Bronchial epithelial cell (primary cell): ENCODE data around the gene TTLL11. TPM values are rescaled to one million over a fixed set of nuclear protein-coding genes. Genes with fewer than 3 reads are reported as not detected.
"Not testable (repeated sequence)": the region's sequence is repeated elsewhere in the genome, so short reads cannot be mapped to it uniquely, and the experiment has no call there.

Experiments
- DNase-seq: peaks from one replicate; pipeline ENCODE4 v3.0.0-alpha.2; 2010; ENCODE audit warnings: low read depth
- FAIRE-seq: peaks from 2 replicates; lab custom pipeline; 2011; peaks lifted over from hg19 to GRCh38; lab: Jason Lieb, UNC
- H3K27me3 ChIP-seq: 2 replicates; pipeline ENCODE4 v1.5.1; 2011; ENCODE audit warnings: low read length; ENCODE audit not compliant: control insufficient read depth, insufficient read depth
- H3K36me3 ChIP-seq: 2 replicates; pipeline ENCODE4 v1.5.1; 2011; ENCODE audit warnings: low read length; ENCODE audit not compliant: control insufficient read depth, insufficient read depth
- H3K4me3 ChIP-seq: 2 replicates; pipeline ENCODE4 v1.5.1; 2011; ENCODE audit warnings: mild to moderate bottlenecking, low read depth, low read length, control low read depth
- total RNA-seq: library from RNA; depleted of rRNA; stranded (reverse); fragments of >200 nt; gene quantifications from 2 replicates; pipeline ENCODE4 v1.2.1, GENCODE V29; 2014
- TF ChIP-seq, protein P1 (sequence below): IDR thresholded peaks from 2 replicates; pipeline ENCODE4 v1.5.1; 2011; ENCODE audit warnings: mild to moderate bottlenecking, moderate library complexity, low read length, control low read depth, inconsistent platforms; ENCODE audit not compliant: insufficient read depth, severe bottlenecking

The TTLL11 gene
- total RNA-seq, 1 donor from 2014 or later = 1.8 TPM

DNA sequence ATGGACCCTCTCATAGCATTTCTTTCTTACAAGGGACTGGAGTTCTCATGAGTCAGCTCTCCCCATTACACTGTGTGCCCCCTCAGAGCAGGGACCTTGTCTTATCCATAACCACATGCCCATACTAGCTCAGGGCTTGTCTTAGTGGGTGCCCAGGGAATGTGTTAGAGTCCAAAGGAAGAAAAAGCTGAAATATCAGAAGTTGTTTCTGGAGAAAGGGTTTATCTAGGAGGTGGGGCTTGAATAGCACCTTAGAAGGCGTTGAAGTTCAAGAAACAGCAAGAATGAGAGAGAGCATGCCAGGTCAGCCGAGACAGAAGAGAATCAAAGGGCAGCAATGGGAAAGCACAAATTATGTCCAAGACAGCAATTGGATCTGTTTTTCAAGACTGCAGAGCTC is 109.4 kb downstream of the TTLL11 start:
- Histone ChIP-seq H3K4me3 (no peak overlapping the region), H3K27me3 (no peaks in the 10 kb centered on the region), H3K36me3 (no peaks in the 10 kb centered on the region)
- no peak for FAIRE-seq
- TF ChIP-seq, protein P1, sequence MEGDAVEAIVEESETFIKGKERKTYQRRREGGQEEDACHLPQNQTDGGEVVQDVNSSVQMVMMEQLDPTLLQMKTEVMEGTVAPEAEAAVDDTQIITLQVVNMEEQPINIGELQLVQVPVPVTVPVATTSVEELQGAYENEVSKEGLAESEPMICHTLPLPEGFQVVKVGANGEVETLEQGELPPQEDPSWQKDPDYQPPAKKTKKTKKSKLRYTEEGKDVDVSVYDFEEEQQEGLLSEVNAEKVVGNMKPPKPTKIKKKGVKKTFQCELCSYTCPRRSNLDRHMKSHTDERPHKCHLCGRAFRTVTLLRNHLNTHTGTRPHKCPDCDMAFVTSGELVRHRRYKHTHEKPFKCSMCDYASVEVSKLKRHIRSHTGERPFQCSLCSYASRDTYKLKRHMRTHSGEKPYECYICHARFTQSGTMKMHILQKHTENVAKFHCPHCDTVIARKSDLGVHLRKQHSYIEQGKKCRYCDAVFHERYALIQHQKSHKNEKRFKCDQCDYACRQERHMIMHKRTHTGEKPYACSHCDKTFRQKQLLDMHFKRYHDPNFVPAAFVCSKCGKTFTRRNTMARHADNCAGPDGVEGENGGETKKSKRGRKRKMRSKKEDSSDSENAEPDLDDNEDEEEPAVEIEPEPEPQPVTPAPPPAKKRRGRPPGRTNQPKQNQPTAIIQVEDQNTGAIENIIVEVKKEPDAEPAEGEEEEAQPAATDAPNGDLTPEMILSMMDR = no peak
- no peak for DNase-seq

DNA sequence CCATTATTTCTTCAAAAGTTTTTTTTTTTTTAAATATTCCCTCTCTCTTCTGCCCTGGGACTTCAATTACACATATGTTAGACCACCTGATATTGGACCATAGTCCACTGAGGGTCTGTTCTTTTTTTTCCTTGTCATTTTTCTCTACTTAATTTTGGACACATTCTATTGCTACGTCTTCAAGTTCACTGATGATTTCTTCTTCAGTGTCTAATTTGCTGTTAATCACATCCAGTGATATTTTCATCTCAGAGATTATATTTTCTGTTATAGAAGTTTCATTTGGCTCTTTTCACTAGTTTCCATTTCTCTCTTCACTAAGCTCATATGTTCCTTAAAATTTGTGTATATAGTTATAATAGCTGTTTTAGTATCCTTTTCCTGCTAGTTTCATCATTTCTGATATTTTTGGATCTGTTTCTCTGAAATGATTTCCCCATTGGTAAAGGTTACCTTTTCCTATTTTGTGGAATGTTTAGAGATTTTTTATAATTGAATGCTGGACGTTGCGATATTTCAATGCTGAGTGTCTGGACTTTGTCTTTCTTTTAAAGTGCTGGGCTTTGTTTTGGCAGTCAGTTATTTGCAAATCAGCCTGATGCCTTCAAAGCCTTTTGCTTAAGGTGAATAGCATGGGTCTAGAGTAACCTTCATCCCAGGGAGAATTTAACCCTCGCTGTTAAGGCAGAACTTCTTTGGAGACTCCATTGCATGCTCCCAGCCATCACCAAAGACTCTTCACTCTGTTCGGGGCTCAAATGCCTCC is 111.8 kb downstream of the TTLL11 start:
- DNase-seq (no peak), FAIRE-seq (no peak)
- TF ChIP-seq, protein P1 = no peak
- H3K4me3 ChIP-seq = no peak overlapping the region
- H3K27me3 ChIP-seq = no peaks in the 10 kb centered on the region
- H3K36me3 ChIP-seq = no peaks in the 10 kb centered on the region

DNA sequence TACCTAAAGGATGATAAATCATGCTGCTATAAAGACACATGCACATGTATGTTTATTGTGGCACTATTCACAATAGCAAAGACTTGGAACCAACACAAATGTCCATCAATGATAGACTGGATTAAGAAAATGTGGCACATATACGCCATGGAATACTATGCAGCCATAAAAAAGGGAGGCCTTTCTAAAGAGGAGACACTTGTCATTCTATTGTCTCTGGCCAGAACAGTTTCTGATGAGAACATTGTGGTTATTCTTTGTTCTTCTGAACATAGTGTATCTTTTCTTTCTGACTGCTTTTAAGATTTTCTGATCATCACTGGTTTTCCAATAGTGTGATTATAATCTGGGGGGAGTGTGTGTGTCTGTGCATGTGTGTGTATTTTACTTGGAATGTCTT is 112.4 kb downstream of the TTLL11 start:
- FAIRE-seq, H3K27me3 ChIP-seq, H3K36me3 ChIP-seq, H3K4me3 ChIP-seq, DNase-seq: not testable (repeated sequence)

DNA sequence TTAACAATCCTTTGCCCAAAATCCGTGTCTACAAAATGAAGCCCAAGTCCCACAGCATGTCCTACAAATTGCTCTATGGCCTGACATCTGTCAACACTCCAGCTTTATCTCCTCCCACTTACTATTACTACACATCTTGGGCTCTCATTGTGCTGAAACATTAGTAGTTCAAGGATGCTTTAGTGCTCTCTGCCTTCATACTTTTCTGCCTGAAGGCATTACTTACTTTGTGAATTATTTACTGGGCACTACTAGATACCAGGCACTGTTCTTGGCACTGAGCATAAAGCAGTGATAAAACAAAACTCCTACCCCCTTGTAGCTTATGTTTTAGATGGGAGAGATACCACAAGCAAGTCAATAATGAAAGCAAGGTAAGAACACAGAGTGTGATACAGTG is 113.4 kb downstream of the TTLL11 start:
- Histone ChIP-seq H3K27me3 (no peaks in the 10 kb centered on the region), H3K36me3 (no peaks in the 10 kb centered on the region), H3K4me3 (no peak overlapping the region)
- no peak for FAIRE-seq
- no peak for DNase-seq
- TF ChIP-seq, protein P1 = no peak

DNA sequence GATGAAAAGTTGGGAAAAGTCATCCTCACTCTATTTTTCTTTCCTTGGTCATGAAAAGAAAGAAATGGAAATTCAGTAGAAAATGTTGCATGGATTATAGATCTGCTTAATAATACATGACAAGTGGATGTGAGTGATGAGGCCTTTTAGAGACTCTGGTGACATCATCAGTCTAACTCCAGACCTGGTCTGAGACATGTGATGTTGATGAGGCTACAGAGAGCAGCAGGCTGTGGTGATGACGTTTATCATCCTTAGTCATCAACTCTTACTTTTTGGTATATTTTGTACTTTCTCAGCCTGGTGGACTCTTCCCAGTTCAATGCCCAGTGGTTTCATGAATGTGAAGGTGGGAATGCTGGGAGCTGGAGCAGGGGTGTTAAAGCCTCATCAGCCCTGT is 116.4 kb downstream of the TTLL11 start:
- peak; percentile 85 for DNase-seq
- H3K36me3 ChIP-seq = no peaks in the 10 kb centered on the region
- no peak for FAIRE-seq
- no peak overlapping the region for H3K4me3 ChIP-seq
- no peaks in the 10 kb centered on the region for H3K27me3 ChIP-seq
- TF ChIP-seq, protein P1 = no peak

DNA sequence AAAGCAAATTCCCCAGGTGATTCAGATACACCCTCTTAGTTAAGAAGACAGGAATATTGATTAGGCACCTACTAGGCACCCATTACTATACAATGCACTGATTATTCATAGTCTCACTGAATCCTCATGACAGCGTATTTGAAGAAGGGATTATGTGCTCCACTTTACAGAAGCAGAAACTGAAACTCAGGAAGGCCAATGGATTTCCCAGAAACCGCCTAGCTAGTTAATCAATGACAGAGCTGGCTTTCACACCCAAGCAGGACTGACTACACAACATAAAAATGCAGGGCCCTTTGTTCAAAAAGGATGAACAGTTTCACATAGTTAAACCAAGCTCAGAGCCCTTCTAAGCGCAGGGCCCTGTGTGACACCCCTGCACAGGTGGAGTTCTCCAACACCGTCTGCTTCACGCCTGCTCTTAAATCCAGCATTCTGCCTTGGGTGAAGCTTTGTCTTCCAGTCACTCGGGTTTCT is 117.3 kb downstream of the TTLL11 start:
- TF ChIP-seq, protein P1 = no peak
- DNase-seq (peak; percentile 90), FAIRE-seq (no peak)
- Histone ChIP-seq H3K36me3 (no peaks in the 10 kb centered on the region), H3K4me3 (no peak overlapping the region), H3K27me3 (no peaks in the 10 kb centered on the region)
